BLaER1 (cell line): ENCODE data around the gene HAPLN2.
A peak's percentile ranks its signal among the peaks of the same experiment; 100 is the strongest.

Experiments used
- H3K27ac ChIP-seq: shearing (Covaris generic); formaldehyde crosslinking; 2 replicates; pipeline ENCODE4 v1.8.1; 2022
- H3K27me3 ChIP-seq: shearing (Covaris generic); formaldehyde crosslinking; 2 replicates; pipeline ENCODE4 v1.8.1; 2022
- H3K36me3 ChIP-seq: shearing (Covaris generic); formaldehyde crosslinking; 2 replicates; pipeline ENCODE4 v1.8.1; 2022
- H3K4me1 ChIP-seq: shearing (Covaris generic); formaldehyde crosslinking; 2 replicates; pipeline ENCODE4 v1.8.1; 2022
- H3K4me2 ChIP-seq: shearing (Covaris generic); formaldehyde crosslinking; 2 replicates; pipeline ENCODE4 v1.8.1; 2022
- H3K4me3 ChIP-seq: shearing (Covaris generic); formaldehyde crosslinking; 2 replicates; pipeline ENCODE4 v1.8.1; 2022
- H3K9ac ChIP-seq: shearing (Covaris generic); formaldehyde crosslinking; 2 replicates; pipeline ENCODE4 v1.8.1; 2022
- H3K9me3 ChIP-seq: shearing (Covaris generic); formaldehyde crosslinking; 2 replicates; pipeline ENCODE4 v1.8.1; 2022
- H4K20me1 ChIP-seq: shearing (Covaris generic); formaldehyde crosslinking; 2 replicates; pipeline ENCODE4 v1.8.1; 2022
- Cebpa-rat ChIP-seq: shearing (Covaris generic); IDR thresholded peaks from 2 replicates; pipeline ENCODE4 v1.8.1; 2022

HAPLN2 gene

GRCh38 chr1:156615946-156616345, 3.3 kb upstream of the HAPLN2 start:
- Histone ChIP-seq H3K4me3 (no peak overlapping the region), H4K20me1 (peaks cover under 1% of the 10 kb centered on the region; the same call in 1 of the 2 replicates), H3K36me3 (no peaks in the 10 kb centered on the region), H3K9me3 (no peaks in the 10 kb centered on the region), H3K27ac (no peak overlapping the region), H3K4me1 (no peaks in the 10 kb centered on the region), H3K27me3 (peaks cover 59% of the 10 kb centered on the region), H3K4me2 (no peak overlapping the region), H3K9ac (no peak overlapping the region)
- TF ChIP-seq Cebpa-rat: no peak

- H3K4me3 ChIP-seq: no peak overlapping the region
- peaks cover 6% of the 10 kb centered on the region; the same call in 1 of the 2 replicates for H4K20me1 ChIP-seq
- no peak overlapping the region for H3K27ac ChIP-seq
- no peak overlapping the region for H3K4me2 ChIP-seq
- no peak for TF ChIP-seq Cebpa-rat
- no peaks in the 10 kb centered on the region for H3K9me3 ChIP-seq
- H3K9ac ChIP-seq: no peak overlapping the region
- H3K27me3 ChIP-seq: peaks cover 64% of the 10 kb centered on the region
- no peaks in the 10 kb centered on the region for H3K4me1 ChIP-seq
- H3K36me3 ChIP-seq: no peaks in the 10 kb centered on the region
Observed at GRCh38 chr1:156616463-156616862, 2.8 kb upstream of the HAPLN2 start.

- H3K27me3 ChIP-seq: peaks cover 88% of the 10 kb centered on the region
- no peak for TF ChIP-seq Cebpa-rat
- H3K27ac ChIP-seq: no peak overlapping the region
Observed at GRCh38 chr1:156619582-156619955, 354 bp downstream of the HAPLN2 start.

GRCh38 chr1:156622581-156623297, 3.5 kb downstream of the HAPLN2 start:
- Histone ChIP-seq H3K27ac (no peak overlapping the region), H3K9me3 (no peaks in the 10 kb centered on the region), H3K4me1 (peaks cover 21% of the 10 kb centered on the region), H4K20me1 (peaks cover 43% of the 10 kb centered on the region), H3K27me3 (peaks cover 87% of the 10 kb centered on the region), H3K4me3 (no peak overlapping the region), H3K4me2 (no peak overlapping the region), H3K36me3 (no peaks in the 10 kb centered on the region), H3K9ac (no peak overlapping the region)
- TF ChIP-seq Cebpa-rat: no peak

More at GRCh38 chr1:156619582-156619955, 354 bp downstream of the HAPLN2 start:
- H3K4me3 ChIP-seq: no peak overlapping the region
- H3K4me1 ChIP-seq: no peaks in the 10 kb centered on the region
- H3K9me3 ChIP-seq: no peaks in the 10 kb centered on the region
- H3K36me3 ChIP-seq: no peaks in the 10 kb centered on the region
- H3K4me2 ChIP-seq: no peak overlapping the region
- peaks cover 31% of the 10 kb centered on the region; the same call in 1 of the 2 replicates for H4K20me1 ChIP-seq
- no peak overlapping the region for H3K9ac ChIP-seq

- H3K4me2 ChIP-seq: peak overlapping the region; percentile 69
- H3K4me3 ChIP-seq: peak overlapping the region; percentile 53; the same call in 1 of the 2 replicates
Observed at GRCh38 chr1:156623946-156624813, 5.0 kb downstream of the HAPLN2 start.

GRCh38 chr1:156624814-156625435, 5.7 kb downstream of the HAPLN2 start:
- Histone ChIP-seq H3K9me3 (no peaks in the 10 kb centered on the region), H3K4me3 (peak overlapping the region; percentile 53), H3K4me2 (peak overlapping the region; percentile 69), H3K4me1 (peaks cover 28% of the 10 kb centered on the region), H3K36me3 (no peaks in the 10 kb centered on the region), H3K27ac (no peak overlapping the region), H3K27me3 (peaks cover 73% of the 10 kb centered on the region), H4K20me1 (peaks cover 43% of the 10 kb centered on the region), H3K9ac (no peak overlapping the region)
- no peak for TF ChIP-seq Cebpa-rat

More at GRCh38 chr1:156623946-156624813, 5.0 kb downstream of the HAPLN2 start:
- Histone ChIP-seq H3K9me3 (no peaks in the 10 kb centered on the region), H3K4me1 (peaks cover 24% of the 10 kb centered on the region), H3K27ac (no peak overlapping the region), H3K27me3 (peaks cover 81% of the 10 kb centered on the region), H3K36me3 (no peaks in the 10 kb centered on the region), H4K20me1 (peaks cover 43% of the 10 kb centered on the region), H3K9ac (no peak overlapping the region)
- no peak for TF ChIP-seq Cebpa-rat

- peaks cover 43% of the 10 kb centered on the region for H4K20me1 ChIP-seq
- no peak for TF ChIP-seq Cebpa-rat
- no peaks in the 10 kb centered on the region for H3K36me3 ChIP-seq
- H3K27ac ChIP-seq: no peak overlapping the region
- H3K9me3 ChIP-seq: no peaks in the 10 kb centered on the region
- H3K4me1 ChIP-seq: peaks cover 32% of the 10 kb centered on the region
- no peak overlapping the region for H3K9ac ChIP-seq
- peak overlapping the region; percentile 59 for H3K4me2 ChIP-seq
- H3K27me3 ChIP-seq: peaks cover 71% of the 10 kb centered on the region
- H3K4me3 ChIP-seq: peak overlapping the region; percentile 50
Observed at GRCh38 chr1:156625436-156626078, 6.3 kb downstream of the HAPLN2 start.

- H3K4me2 ChIP-seq: no peak overlapping the region
Observed at GRCh38 chr1:156626079-156626438, 6.8 kb downstream of the HAPLN2 start.

GRCh38 chr1:156627313-156627880, 8.2 kb downstream of the HAPLN2 start:
- H3K4me1 ChIP-seq: peaks cover 32% of the 10 kb centered on the region
- TF ChIP-seq Cebpa-rat: no peak
- peaks cover 31% of the 10 kb centered on the region for H4K20me1 ChIP-seq
- no peaks in the 10 kb centered on the region for H3K9me3 ChIP-seq
- peaks cover 53% of the 10 kb centered on the region for H3K27me3 ChIP-seq
- no peak overlapping the region for H3K4me3 ChIP-seq
- no peaks in the 10 kb centered on the region for H3K36me3 ChIP-seq
- peak overlapping the region; percentile 53 for H3K4me2 ChIP-seq
- no peak overlapping the region for H3K27ac ChIP-seq
- H3K9ac ChIP-seq: no peak overlapping the region

More at GRCh38 chr1:156626079-156626438, 6.8 kb downstream of the HAPLN2 start:
- Histone ChIP-seq H3K27me3 (peaks cover 66% of the 10 kb centered on the region), H4K20me1 (peaks cover 41% of the 10 kb centered on the region), H3K4me3 (no peak overlapping the region), H3K4me1 (peaks cover 32% of the 10 kb centered on the region), H3K9me3 (no peaks in the 10 kb centered on the region), H3K27ac (no peak overlapping the region), H3K36me3 (no peaks in the 10 kb centered on the region), H3K9ac (no peak overlapping the region)
- TF ChIP-seq Cebpa-rat: no peak
